Measurements from ENCODE around the gene PIN1. TPM values are rescaled to one million over a fixed set of nuclear protein-coding genes. Genes with fewer than 3 reads are reported as not detected.

Gene PIN1
- total and polyA plus RNA-seq, 10 donors = 37.7 to 86.1 (median 50.9) TPM

DNA sequence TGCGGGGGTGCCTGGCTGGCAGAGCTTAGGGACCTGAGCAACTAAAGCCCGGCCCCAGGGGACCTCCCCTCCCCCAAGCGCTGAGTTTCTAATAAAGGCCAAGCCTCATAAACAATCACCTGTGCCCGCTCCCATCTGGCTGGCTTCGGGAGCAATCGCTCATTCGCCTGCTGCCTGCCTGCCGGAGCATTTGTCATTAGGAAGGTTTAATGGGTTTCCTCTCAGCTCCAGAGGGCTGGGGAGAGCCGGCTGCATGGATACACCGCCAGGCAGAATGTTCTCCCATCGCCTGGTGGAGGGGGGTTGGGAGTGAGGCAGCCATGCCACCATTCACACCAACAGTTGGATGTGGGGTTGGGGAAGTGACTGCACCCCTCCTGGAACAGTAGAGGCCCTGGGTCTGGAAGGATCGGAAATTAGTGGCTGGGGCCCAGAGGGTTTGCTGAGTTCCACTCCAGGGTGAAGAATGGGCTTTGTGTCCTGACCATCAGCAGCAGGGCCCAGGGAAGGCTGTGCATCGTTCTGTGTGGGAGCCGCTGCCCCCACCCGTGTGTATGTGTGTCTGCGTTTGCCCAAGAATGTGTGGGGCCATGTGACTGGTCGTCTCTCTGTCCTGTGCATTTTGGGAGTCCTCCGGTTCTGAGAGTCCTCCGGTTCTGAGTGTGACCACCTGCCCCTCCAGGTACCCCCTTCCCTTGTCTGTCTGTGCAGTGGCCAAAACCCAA is 15.3 kb downstream of the PIN1 start:
- H3K36me3 ChIP-seq = peaks cover 0 to 76% (median 40%) of the 10 kb centered on the region in 6 donors
- no peaks in the 10 kb centered on the region for H3K9me3 ChIP-seq
- H3K4me1 ChIP-seq = peaks cover 0 to 9% (median 0%) of the 10 kb centered on the region in 6 donors
- TF ChIP-seq, protein P1, sequence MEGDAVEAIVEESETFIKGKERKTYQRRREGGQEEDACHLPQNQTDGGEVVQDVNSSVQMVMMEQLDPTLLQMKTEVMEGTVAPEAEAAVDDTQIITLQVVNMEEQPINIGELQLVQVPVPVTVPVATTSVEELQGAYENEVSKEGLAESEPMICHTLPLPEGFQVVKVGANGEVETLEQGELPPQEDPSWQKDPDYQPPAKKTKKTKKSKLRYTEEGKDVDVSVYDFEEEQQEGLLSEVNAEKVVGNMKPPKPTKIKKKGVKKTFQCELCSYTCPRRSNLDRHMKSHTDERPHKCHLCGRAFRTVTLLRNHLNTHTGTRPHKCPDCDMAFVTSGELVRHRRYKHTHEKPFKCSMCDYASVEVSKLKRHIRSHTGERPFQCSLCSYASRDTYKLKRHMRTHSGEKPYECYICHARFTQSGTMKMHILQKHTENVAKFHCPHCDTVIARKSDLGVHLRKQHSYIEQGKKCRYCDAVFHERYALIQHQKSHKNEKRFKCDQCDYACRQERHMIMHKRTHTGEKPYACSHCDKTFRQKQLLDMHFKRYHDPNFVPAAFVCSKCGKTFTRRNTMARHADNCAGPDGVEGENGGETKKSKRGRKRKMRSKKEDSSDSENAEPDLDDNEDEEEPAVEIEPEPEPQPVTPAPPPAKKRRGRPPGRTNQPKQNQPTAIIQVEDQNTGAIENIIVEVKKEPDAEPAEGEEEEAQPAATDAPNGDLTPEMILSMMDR (IDR thresholded peaks at IDR 0.05 in 8 of 11, conservative IDR thresholded peaks at IDR 0.05 in 3 of 11) = no peak
- TF ChIP-seq POLR2A (IDR thresholded peaks at IDR 0.05) (no peak), POLR2AphosphoS5 (IDR thresholded peaks at IDR 0.05) (no peak)
- intact Hi-C loops (cut with DNase I; ENCODE audit: low total_unique reads) = loop anchor here (10.0 kb wide), 1 partner anchor 64 kb away; no protein-coding TSS in a partner anchor
- H3K27me3 ChIP-seq (replicated peaks in 1 of 7) = no peaks in the 10 kb centered on the region
- WGBS, 5 donors = 77 to 91% (median 88%) methylated on average over 13 to 19 of the region's 19 CpGs
- H3K4me3 ChIP-seq = no peak overlapping the region
- H3K27ac ChIP-seq = no peak overlapping the region
- no peak for DNase-seq

DNA sequence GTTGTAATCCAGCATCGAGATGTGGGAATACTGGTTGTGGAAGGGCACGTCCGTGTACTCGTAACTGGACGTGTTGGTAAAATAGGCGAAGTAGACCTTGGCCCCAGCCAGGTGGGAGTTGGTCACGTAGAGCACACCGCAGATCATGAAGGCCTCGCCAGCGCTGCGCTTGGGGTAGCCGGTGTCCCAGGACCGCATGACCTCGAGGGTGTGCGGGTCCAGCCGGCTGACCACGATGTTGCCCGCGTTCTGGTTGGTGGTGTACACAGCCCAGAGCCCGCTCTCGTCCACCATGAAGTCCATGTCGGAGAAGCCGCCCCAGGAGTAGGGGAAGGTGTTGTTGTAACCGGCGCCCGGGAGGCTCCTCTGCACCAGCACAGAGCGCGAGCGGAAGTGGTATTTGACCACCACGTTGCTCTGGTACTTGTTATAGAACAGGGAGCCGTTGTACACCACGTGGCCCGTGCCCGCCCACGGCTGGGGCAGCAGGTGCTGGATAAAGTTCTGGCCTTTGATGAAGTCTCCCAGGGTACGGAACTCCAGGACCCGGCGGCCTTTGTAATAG is 19.2 kb downstream of the PIN1 start:
- DNase-seq = no peak
- peak in 1 of 3 donors; percentile 50 for TF ChIP-seq POLR2AphosphoS5 (IDR thresholded peaks at IDR 0.05)
- no peak for TF ChIP-seq POLR2A (IDR thresholded peaks at IDR 0.05)
- H3K27ac ChIP-seq = no peak overlapping the region
- intact Hi-C loops (cut with DNase I; ENCODE audit: low total_unique reads) = loop anchor here (10.0 kb wide), 1 partner anchor 60 kb away; no protein-coding TSS in a partner anchor
- no peaks in the 10 kb centered on the region for H3K27me3 ChIP-seq (replicated peaks in 1 of 7)
- H3K4me3 ChIP-seq = no peak overlapping the region
- H3K36me3 ChIP-seq = peaks cover 0 to 41% (median 11%) of the 10 kb centered on the region in 6 donors
- H3K4me1 ChIP-seq = peaks cover 0 to 21% (median 15%) of the 10 kb centered on the region in 6 donors
- no peaks in the 10 kb centered on the region for H3K9me3 ChIP-seq
- WGBS, 5 donors = 96 to 98% (median 97%) methylated on average over 33 to 38 of the region's 38 CpGs

DNA sequence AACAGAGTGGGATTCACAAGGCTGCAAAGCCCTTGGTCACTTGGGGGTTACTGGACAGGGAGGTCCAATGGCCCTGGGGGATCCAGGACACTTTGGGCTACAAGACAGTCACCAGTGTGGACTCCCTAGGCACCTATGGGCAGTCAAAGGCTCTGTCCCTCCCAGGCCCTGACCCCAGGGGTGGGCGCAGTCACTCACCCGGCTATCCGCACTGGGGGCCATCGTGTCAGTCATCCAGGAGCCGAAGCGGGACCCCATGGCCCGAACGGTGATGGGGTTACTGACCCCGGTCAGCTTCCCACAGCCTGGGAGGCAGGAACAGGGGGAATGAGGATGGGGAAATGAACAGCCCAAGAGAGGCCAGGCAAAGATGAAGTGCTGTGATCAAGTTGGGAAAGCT is 21.5 kb downstream of the PIN1 start:
- intact Hi-C loops (cut with DNase I; ENCODE audit: low total_unique reads) = loop anchor here (10.0 kb wide), 1 partner anchor 58 kb away; no protein-coding TSS in a partner anchor
- peak; percentile 51 for DNase-seq
- Histone ChIP-seq H3K4me1 (peaks cover 0 to 21% (median 15%) of the 10 kb centered on the region in 6 donors), H3K27me3 (replicated peaks in 1 of 7) (no peaks in the 10 kb centered on the region), H3K4me3 (no peak overlapping the region), H3K27ac (peak overlapping the region in 1 of 8 donors; percentile 86), H3K36me3 (peaks cover 0 to 20% (median 0%) of the 10 kb centered on the region in 6 donors), H3K9me3 (no peaks in the 10 kb centered on the region)
- WGBS, 5 donors = 93 to 98% (median 96%) methylated on average over 9 of the region's 9 CpGs
- TF ChIP-seq POLR2AphosphoS5 (IDR thresholded peaks at IDR 0.05) (no peak), POLR2A (IDR thresholded peaks at IDR 0.05) (no peak)
- TF ChIP-seq, protein P1 (IDR thresholded peaks at IDR 0.05 in 8 of 11, conservative IDR thresholded peaks at IDR 0.05 in 3 of 11) = no peak

DNA sequence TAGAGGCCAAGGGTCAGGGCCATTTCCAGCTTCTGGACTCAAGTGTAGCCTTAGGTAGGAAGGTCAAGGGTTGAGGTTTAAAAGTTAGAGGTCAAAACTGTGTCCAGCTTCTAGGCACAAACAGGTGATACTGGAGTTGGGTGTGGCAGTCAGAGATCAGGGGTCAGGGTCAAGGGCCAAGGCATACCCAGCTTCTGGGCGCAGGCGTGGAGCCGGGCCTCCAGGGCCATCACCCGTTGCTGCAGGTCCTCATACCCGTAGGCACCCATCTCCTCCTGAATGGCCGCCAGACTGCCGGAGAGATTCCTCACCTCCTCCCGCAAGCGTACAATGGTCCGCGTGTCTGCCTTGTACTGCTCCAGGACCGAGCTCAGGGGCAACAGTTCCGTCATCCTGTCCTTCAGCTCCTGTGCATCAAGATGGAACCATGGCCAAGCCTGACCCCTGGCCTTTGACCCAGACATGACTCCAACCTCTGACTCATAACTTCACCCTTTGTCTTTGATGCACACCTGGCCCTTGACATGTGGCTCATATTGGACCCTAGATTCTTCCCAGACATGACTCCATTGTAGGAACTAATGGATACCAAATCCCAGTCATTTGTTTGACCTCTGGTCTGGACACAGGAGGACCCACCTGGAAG is 22.1 kb downstream of the PIN1 start:
- intact Hi-C loops (cut with DNase I; ENCODE audit: low total_unique reads) = loop anchor here (10.0 kb wide), 1 partner anchor 58 kb away; no protein-coding TSS in a partner anchor
- H3K9me3 ChIP-seq = no peaks in the 10 kb centered on the region
- H3K4me3 ChIP-seq = peak overlapping the region in 2 of 8 donors; percentile 6 to 47
- H3K27me3 ChIP-seq (replicated peaks in 1 of 7) = no peaks in the 10 kb centered on the region
- TF ChIP-seq POLR2A (IDR thresholded peaks at IDR 0.05) (no peak), POLR2AphosphoS5 (IDR thresholded peaks at IDR 0.05) (no peak)
- TF ChIP-seq, protein P1 (IDR thresholded peaks at IDR 0.05 in 8 of 11, conservative IDR thresholded peaks at IDR 0.05 in 3 of 11) = no peak
- H3K4me1 ChIP-seq = peaks cover 0 to 24% (median 15%) of the 10 kb centered on the region in 6 donors
- peaks cover 0 to 15% (median 0%) of the 10 kb centered on the region in 6 donors for H3K36me3 ChIP-seq
- peak; percentile 65 for DNase-seq
- 91 to 97% (median 92%) methylated on average over 13 of the region's 13 CpGs for WGBS, 5 donors
- H3K27ac ChIP-seq = peak overlapping the region in 5 of 8 donors; percentile 6 to 86 (median 74)
